HepG2 (cell line): ENCODE results near the gene DACH2. TPM values are rescaled to one million over a fixed set of nuclear protein-coding genes. Genes with fewer than 3 reads are reported as not detected.

Experiments used
- ATAC-seq: fragments of 200-7000 bp; cut with Tn5 transposase; 3 replicates; pipeline ENCODE4 v1.9.1; 2020; ENCODE audit warnings: mild to moderate bottlenecking, moderate library complexity
- BruUV-seq: library from RNA; stranded (reverse); fragments of 400-500 nt; replicated peaks from 2 replicates; lab custom pipeline; 2021; lab: Mats Ljungman, UMichigan
- CTCF ChIA-PET: fragments of 300-600 bp; formaldehyde crosslinking; extraction: SDS; loops from one replicate; lab custom pipeline; 2021; ENCODE audit warnings: low total read pairs, inconsistent platforms, low intra/inter-chr PET ratio; lab: Yijun Ruan, JAX
- POLR2A ChIA-PET: fragments of 350-600 bp; sonication (Branson Sonifier 250); formaldehyde crosslinking; loops from one replicate; lab custom pipeline; 2020; ENCODE audit warnings: antibody characterized with exemption, inconsistent platforms; lab: Yijun Ruan, JAX
- DNase-seq: peaks from one replicate; pipeline ENCODE4 v3.0.0-alpha.2; 2015; ENCODE audit warnings: low spot score
- FAIRE-seq: peaks from 3 replicates; lab custom pipeline; 2011; peaks lifted over from hg19 to GRCh38; lab: Jason Lieb, UNC
- H2AFZ ChIP-seq: one replicate; pipeline ENCODE4 v1.6.1; 2011; ENCODE audit warnings: low read length, inconsistent platforms
- H3K27ac ChIP-seq: fragments of 300-600 bp; 3 replicates; pipeline ENCODE4 v1.8.0; 2011; ENCODE audit warnings: mixed run types, mild to moderate bottlenecking, mixed read lengths, low read length, inconsistent platforms; ENCODE audit not compliant: insufficient read depth; ENCODE audit errors: extremely low read length
- H3K27me3 ChIP-seq, 2 experiments: fragments of 200-600 bp in 1 of 2; 2 replicates in 1 of 2; 3 replicates in 1 of 2; pipeline versions ENCODE4 v1.6.0 to v1.8.0; 2011; ENCODE audit warnings: low read length in 2 of 2, mild to moderate bottlenecking in 2 of 2, moderate library complexity in 2 of 2, inconsistent platforms in 1 of 2; ENCODE audit not compliant: insufficient read depth in 2 of 2, control insufficient read depth in 1 of 2
- H3K36me3 ChIP-seq, 2 experiments: fragments of 200-600 bp in 1 of 2; replicated peaks in 1 of 2; 2 replicates in 1 of 2; 3 replicates in 1 of 2; pipeline versions ENCODE4 v1.5.1 to v1.8.0; 2011; ENCODE audit warnings: low read length in 2 of 2, inconsistent platforms in 1 of 2; ENCODE audit not compliant: insufficient read depth in 2 of 2, control insufficient read depth in 1 of 2
- H3K4me1 ChIP-seq: 2 replicates; pipeline ENCODE4 v1.5.1; 2012; ENCODE audit warnings: low read length, inconsistent platforms; ENCODE audit not compliant: insufficient read depth
- H3K4me2 ChIP-seq: 2 replicates; pipeline ENCODE4 v1.6.0; 2011; ENCODE audit warnings: low read depth, low read length, inconsistent platforms
- H3K4me3 ChIP-seq, 3 experiments: fragments of 200-600 bp in 1 of 3; sonication (generic), shearing (Covaris generic) in 1 of 3; replicated peaks in 1 of 3; 2 replicates each; pipeline ENCODE4 v1.5.1; 2011 to 2016; ENCODE audit warnings: low read length in 3 of 3, inconsistent platforms in 2 of 3, low read depth in 2 of 3, mild to moderate bottlenecking in 2 of 3, control low read depth in 1 of 3, mixed read lengths in 1 of 3; ENCODE audit not compliant: insufficient read depth in 1 of 3
- H3K79me2 ChIP-seq: one replicate; pipeline ENCODE4 v1.6.1; 2011; ENCODE audit warnings: low read length, inconsistent platforms; ENCODE audit not compliant: insufficient read depth
- H3K9ac ChIP-seq: 2 replicates; pipeline ENCODE4 v1.6.0; 2011; ENCODE audit warnings: mild to moderate bottlenecking, low read depth, low read length, inconsistent platforms; ENCODE audit not compliant: insufficient read depth
- H3K9me3 ChIP-seq: 2 replicates; pipeline ENCODE4 v1.5.1; 2012; ENCODE audit warnings: mild to moderate bottlenecking, low read length
- H4K20me1 ChIP-seq: 2 replicates; pipeline ENCODE4 v1.6.0; 2011; ENCODE audit warnings: inconsistent platforms, mild to moderate bottlenecking, low read length, moderate library complexity; ENCODE audit not compliant: insufficient read depth
- ASH2L ChIP-seq: fragments of 300-600, 200-600 bp; sonication (generic); IDR thresholded peaks from 2 replicates; pipeline ENCODE4 v1.7.0; 2017; ENCODE audit warnings: low read depth, mild to moderate bottlenecking, moderate library complexity, mixed read lengths, low read length; ENCODE audit not compliant: insufficient read length
- GPBP1L1 ChIP-seq: sonication (generic); formaldehyde crosslinking; IDR thresholded peaks from 2 replicates; pipeline ENCODE4 v1.5.0; 2020; ENCODE audit warnings: mild to moderate bottlenecking, missing genetic modification reagents
- HOXA3 ChIP-seq: sonication (generic); formaldehyde crosslinking; IDR thresholded peaks from 2 replicates; pipeline ENCODE4 v1.5.0; 2020; ENCODE audit warnings: missing genetic modification reagents
- PHB2 ChIP-seq: fragments of 450-650 bp; IDR thresholded peaks from 2 replicates; pipeline ENCODE4 v1.6.1; 2018; ENCODE audit not compliant: partially characterized antibody
- PRDM15 ChIP-seq: sonication (generic); formaldehyde crosslinking; IDR thresholded peaks from 2 replicates; pipeline ENCODE4 v1.4.0; 2020; ENCODE audit warnings: missing genetic modification reagents
- PRMT3 ChIP-seq: sonication (generic); formaldehyde crosslinking; IDR thresholded peaks from 2 replicates; pipeline ENCODE4 v1.8.1; 2022; ENCODE audit warnings: low read depth, mild to moderate bottlenecking, moderate library complexity, missing genetic modification reagents, borderline replicate concordance
- ZFAT ChIP-seq: sonication (generic); formaldehyde crosslinking; conservative IDR thresholded peaks from 2 replicates; pipeline ENCODE4 v1.8.1; 2023; ENCODE audit warnings: missing genetic modification reagents, inconsistent platforms
- ZNF670 ChIP-seq: sonication (generic); formaldehyde crosslinking; IDR thresholded peaks from 2 replicates; pipeline ENCODE4 v1.8.0; 2022; ENCODE audit warnings: mild to moderate bottlenecking, missing genetic modification reagents, borderline replicate concordance
- ZSCAN9 ChIP-seq: IDR thresholded peaks from 2 replicates; pipeline ENCODE4 v1.6.1; 2016; ENCODE audit warnings: borderline replicate concordance
- WGBS: methylation state at CpG from one replicate; pipeline ENCODE4 v1.1.6; 2017; ENCODE audit warnings: low lambda C conversion rate; 5-methylcytosine and 5-hydroxymethylcytosine counted together
- in situ Hi-C: cut with HindIII; loops from 2 replicates; pipeline ENCODE4 v1.10.0; 2017; ENCODE audit warnings: low pct_unique_long_range_greater_than_20kb; ENCODE audit not compliant: extremely low pct_ligation_motif_present
- intact Hi-C: fragments of 100-400 bp; cut with micrococcal nuclease; formaldehyde crosslinking; loops from one replicate; pipeline ENCODE4 v1.10.0; 2022; ENCODE audit not compliant: unreplicated experiment
- polyA plus RNA-seq, 8 experiments: library from polyadenylated mRNA; depleted of rRNA in 3 of 8; stranded (reverse) in 7 of 8; unstranded in 1 of 8; fragments of >200 nt; fragmentation: Illumina TruSeq in 4 of 8; extraction: Trizol in 4 of 8; gene quantifications; 2 replicates each; pipeline versions ENCODE4 v1.2.1 to v1.2.3, GENCODE V29; 2011 to 2016; ENCODE audit warnings: low read depth in 4 of 8, missing spikeins in 1 of 8, mixed read lengths in 1 of 8; ENCODE audit not compliant: insufficient read depth in 1 of 8
- total RNA-seq, 5 experiments: library from RNA; depleted of rRNA; stranded (reverse); fragments of >200 nt; fragmentation: Illumina TruSeq; extraction: Trizol; gene quantifications; 2 replicates each; pipeline ENCODE4 v1.2.3, GENCODE V29; 2016; ENCODE audit warnings: low read depth in 1 of 5
- TF ChIP-seq, protein P1 (sequence below): IDR thresholded peaks from 2 replicates; pipeline ENCODE4 v1.6.1; 2012; ENCODE audit warnings: low read depth, low read length, improper control_type of control experiment

DACH2 gene
- total and polyA plus RNA-seq, 2 of the 13 experiments (the other 11 are each of a cell fraction or from before 2014, with no cell fraction given) = not detected

GRCh38 chrX:86195343-86195742 is 47.1 kb downstream of the DACH2 start:
- Histone ChIP-seq H3K4me1 (no peaks in the 10 kb centered on the region), H3K36me3 (no peaks in the 10 kb centered on the region), H4K20me1 (no peaks in the 10 kb centered on the region), H2AFZ (no peak overlapping the region), H3K27ac (no peak overlapping the region), H3K9me3 (no peaks in the 10 kb centered on the region), H3K79me2 (no peaks in the 10 kb centered on the region), H3K27me3 (no peaks in the 10 kb centered on the region), H3K4me2 (no peak overlapping the region), H3K9ac (no peak overlapping the region), H3K4me3 (no peak overlapping the region)
- intact Hi-C loops (no loop called here), in situ Hi-C loops (no loop called here)
- FAIRE-seq = no peak
- no TSS peak for BruUV-seq
- TF ChIP-seq PHB2 = no peak
- TF ChIP-seq GPBP1L1 (CRISPR knock-in tag) = no peak
- TF ChIP-seq, protein P1, sequence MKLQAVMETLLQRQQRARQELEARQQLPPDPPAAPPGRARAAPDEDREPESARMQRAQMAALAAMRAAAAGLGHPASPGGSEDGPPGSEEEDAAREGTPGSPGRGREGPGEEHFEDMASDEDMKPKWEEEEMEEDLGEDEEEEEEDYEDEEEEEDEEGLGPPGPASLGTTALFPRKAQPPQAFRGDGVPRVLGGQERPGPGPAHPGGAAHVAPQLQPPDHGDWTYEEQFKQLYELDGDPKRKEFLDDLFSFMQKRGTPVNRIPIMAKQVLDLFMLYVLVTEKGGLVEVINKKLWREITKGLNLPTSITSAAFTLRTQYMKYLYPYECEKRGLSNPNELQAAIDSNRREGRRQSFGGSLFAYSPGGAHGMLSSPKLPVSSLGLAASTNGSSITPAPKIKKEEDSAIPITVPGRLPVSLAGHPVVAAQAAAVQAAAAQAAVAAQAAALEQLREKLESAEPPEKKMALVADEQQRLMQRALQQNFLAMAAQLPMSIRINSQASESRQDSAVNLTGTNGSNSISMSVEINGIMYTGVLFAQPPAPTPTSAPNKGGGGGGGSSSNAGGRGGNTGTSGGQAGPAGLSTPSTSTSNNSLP = no peak
- TF ChIP-seq ZFAT (CRISPR knock-in tag) = no peak
- TF ChIP-seq ZSCAN9 (CRISPR knock-in tag) = no peak
- TF ChIP-seq PRDM15 = no peak
- no peak for TF ChIP-seq HOXA3 (CRISPR knock-in tag)
- TF ChIP-seq ASH2L = no peak
- TF ChIP-seq ZNF670 (CRISPR knock-in tag) = no peak
- TF ChIP-seq PRMT3 (CRISPR knock-in tag) = no peak
- POLR2A ChIA-PET = no interaction called here
- DNase-seq = no peak
- ATAC-seq = no peak
- CTCF ChIA-PET = no interaction called here
- no CpG with 5 or more reads among the region's 2 CpGs for WGBS
